H1 (cell line): Measurements from ENCODE around the gene PDZD2. TPM values are rescaled to one million over a fixed set of nuclear protein-coding genes. Genes with fewer than 3 reads are reported as not detected.

Experiments
- BCL11A ChIP-seq, 2 experiments: IDR thresholded peaks; one replicate each; pipeline ENCODE4 v1.6.1; 2011; ENCODE audit warnings: low read depth in 2 of 2, low read length in 2 of 2, mild to moderate bottlenecking in 2 of 2
- FOSL1 ChIP-seq: IDR thresholded peaks from 2 replicates; pipeline ENCODE4 v1.6.1; 2011; ENCODE audit warnings: mild to moderate bottlenecking, low read depth, low read length, moderate library complexity; ENCODE audit not compliant: insufficient read depth
- MAFK ChIP-seq: IDR thresholded peaks from 2 replicates; pipeline ENCODE4 v1.6.1; 2012; ENCODE audit warnings: low read depth, mild to moderate bottlenecking, improper control_type of control experiment, low read length
- POU5F1 ChIP-seq: IDR thresholded peaks from 2 replicates; pipeline ENCODE4 v1.6.1; 2011; ENCODE audit warnings: low read depth, mild to moderate bottlenecking, low read length, moderate library complexity
- RBBP5 ChIP-seq: IDR thresholded peaks from 2 replicates; pipeline ENCODE4 v1.7.1; 2012; ENCODE audit warnings: low read depth, mild to moderate bottlenecking, inconsistent platforms, low read length, moderate library complexity, borderline replicate concordance
- RNF2 ChIP-seq: fragments of 200-900, 300-1000 bp; sonication (generic); IDR thresholded peaks from 2 replicates; pipeline ENCODE4 v1.7.1; 2016; ENCODE audit warnings: borderline replicate concordance, low read depth, mild to moderate bottlenecking, antibody characterized with exemption, low read length; ENCODE audit not compliant: poor library complexity, severe bottlenecking; ENCODE audit errors: missing control alignments
- TAF1 ChIP-seq: IDR thresholded peaks from 2 replicates; pipeline ENCODE4 v1.6.1; 2011; ENCODE audit warnings: mild to moderate bottlenecking, low read depth, low read length
- polyA plus RNA-seq, 7 experiments: library from polyadenylated mRNA; depleted of rRNA in 3 of 7; stranded (reverse) in 5 of 7; unstranded in 2 of 7; fragments of >200 nt in 5 of 7; fragments of 200-250 nt in 2 of 7; gene quantifications; 1 replicate in 5 of 7; 2 replicates in 1 of 7; 4 replicates in 1 of 7; pipeline versions ENCODE4 v1.2.1 to v1.2.3, GENCODE V29; 2011 to 2013; ENCODE audit warnings: missing spikeins in 2 of 7, mixed read lengths in 2 of 7
- total RNA-seq: library from RNA; stranded (reverse); fragmentation: NEBNext Ultra II Directional; extraction: Animal tissue kit (Norgen Biotek cat#: 25700); gene quantifications from 2 replicates; pipeline ENCODE4 v1.2.1, GENCODE V29; 2021
- TF ChIP-seq, protein P1 (sequence below): fragments of 300-600 bp; sonication (generic); IDR thresholded peaks from 2 replicates; pipeline ENCODE4 v1.7.1; 2012; ENCODE audit warnings: low read length, moderate library complexity, mild to moderate bottlenecking, inconsistent platforms; ENCODE audit not compliant: insufficient replicate concordance

Gene PDZD2
- total and polyA plus RNA-seq, 2 of the 8 experiments (the other 6 are each of a cell fraction or from before 2014, with no cell fraction given) = 1.2 to 6.8 TPM

- TF ChIP-seq, protein P1, sequence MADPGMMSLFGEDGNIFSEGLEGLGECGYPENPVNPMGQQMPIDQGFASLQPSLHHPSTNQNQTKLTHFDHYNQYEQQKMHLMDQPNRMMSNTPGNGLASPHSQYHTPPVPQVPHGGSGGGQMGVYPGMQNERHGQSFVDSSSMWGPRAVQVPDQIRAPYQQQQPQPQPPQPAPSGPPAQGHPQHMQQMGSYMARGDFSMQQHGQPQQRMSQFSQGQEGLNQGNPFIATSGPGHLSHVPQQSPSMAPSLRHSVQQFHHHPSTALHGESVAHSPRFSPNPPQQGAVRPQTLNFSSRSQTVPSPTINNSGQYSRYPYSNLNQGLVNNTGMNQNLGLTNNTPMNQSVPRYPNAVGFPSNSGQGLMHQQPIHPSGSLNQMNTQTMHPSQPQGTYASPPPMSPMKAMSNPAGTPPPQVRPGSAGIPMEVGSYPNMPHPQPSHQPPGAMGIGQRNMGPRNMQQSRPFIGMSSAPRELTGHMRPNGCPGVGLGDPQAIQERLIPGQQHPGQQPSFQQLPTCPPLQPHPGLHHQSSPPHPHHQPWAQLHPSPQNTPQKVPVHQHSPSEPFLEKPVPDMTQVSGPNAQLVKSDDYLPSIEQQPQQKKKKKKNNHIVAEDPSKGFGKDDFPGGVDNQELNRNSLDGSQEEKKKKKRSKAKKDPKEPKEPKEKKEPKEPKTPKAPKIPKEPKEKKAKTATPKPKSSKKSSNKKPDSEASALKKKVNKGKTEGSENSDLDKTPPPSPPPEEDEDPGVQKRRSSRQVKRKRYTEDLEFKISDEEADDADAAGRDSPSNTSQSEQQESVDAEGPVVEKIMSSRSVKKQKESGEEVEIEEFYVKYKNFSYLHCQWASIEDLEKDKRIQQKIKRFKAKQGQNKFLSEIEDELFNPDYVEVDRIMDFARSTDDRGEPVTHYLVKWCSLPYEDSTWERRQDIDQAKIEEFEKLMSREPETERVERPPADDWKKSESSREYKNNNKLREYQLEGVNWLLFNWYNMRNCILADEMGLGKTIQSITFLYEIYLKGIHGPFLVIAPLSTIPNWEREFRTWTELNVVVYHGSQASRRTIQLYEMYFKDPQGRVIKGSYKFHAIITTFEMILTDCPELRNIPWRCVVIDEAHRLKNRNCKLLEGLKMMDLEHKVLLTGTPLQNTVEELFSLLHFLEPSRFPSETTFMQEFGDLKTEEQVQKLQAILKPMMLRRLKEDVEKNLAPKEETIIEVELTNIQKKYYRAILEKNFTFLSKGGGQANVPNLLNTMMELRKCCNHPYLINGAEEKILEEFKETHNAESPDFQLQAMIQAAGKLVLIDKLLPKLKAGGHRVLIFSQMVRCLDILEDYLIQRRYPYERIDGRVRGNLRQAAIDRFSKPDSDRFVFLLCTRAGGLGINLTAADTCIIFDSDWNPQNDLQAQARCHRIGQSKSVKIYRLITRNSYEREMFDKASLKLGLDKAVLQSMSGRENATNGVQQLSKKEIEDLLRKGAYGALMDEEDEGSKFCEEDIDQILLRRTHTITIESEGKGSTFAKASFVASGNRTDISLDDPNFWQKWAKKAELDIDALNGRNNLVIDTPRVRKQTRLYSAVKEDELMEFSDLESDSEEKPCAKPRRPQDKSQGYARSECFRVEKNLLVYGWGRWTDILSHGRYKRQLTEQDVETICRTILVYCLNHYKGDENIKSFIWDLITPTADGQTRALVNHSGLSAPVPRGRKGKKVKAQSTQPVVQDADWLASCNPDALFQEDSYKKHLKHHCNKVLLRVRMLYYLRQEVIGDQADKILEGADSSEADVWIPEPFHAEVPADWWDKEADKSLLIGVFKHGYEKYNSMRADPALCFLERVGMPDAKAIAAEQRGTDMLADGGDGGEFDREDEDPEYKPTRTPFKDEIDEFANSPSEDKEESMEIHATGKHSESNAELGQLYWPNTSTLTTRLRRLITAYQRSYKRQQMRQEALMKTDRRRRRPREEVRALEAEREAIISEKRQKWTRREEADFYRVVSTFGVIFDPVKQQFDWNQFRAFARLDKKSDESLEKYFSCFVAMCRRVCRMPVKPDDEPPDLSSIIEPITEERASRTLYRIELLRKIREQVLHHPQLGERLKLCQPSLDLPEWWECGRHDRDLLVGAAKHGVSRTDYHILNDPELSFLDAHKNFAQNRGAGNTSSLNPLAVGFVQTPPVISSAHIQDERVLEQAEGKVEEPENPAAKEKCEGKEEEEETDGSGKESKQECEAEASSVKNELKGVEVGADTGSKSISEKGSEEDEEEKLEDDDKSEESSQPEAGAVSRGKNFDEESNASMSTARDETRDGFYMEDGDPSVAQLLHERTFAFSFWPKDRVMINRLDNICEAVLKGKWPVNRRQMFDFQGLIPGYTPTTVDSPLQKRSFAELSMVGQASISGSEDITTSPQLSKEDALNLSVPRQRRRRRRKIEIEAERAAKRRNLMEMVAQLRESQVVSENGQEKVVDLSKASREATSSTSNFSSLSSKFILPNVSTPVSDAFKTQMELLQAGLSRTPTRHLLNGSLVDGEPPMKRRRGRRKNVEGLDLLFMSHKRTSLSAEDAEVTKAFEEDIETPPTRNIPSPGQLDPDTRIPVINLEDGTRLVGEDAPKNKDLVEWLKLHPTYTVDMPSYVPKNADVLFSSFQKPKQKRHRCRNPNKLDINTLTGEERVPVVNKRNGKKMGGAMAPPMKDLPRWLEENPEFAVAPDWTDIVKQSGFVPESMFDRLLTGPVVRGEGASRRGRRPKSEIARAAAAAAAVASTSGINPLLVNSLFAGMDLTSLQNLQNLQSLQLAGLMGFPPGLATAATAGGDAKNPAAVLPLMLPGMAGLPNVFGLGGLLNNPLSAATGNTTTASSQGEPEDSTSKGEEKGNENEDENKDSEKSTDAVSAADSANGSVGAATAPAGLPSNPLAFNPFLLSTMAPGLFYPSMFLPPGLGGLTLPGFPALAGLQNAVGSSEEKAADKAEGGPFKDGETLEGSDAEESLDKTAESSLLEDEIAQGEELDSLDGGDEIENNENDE = no peak
- TF ChIP-seq MAFK (no peak), FOSL1 (no peak), POU5F1 (no peak), TAF1 (no peak), RNF2 (no peak), BCL11A (IDR thresholded peaks at IDR 0.05; ENCODE audit: low read depth in 2 of 2, low read length in 2 of 2) (no peak), RBBP5 (no peak)
These were observed 21.1 kb upstream of the PDZD2 start (continued) for GRCh38 chr5:31617867-31618266.
